ENCODE results near the gene NEURL3. TPM values are rescaled to one million over a fixed set of nuclear protein-coding genes. Genes with fewer than 3 reads are reported as not detected.

The NEURL3 gene
- total and polyA plus RNA-seq, 2 of the 8 experiments (the other 6 are each of a cell fraction or from before 2014, with no cell fraction given), result not detected

DNA sequence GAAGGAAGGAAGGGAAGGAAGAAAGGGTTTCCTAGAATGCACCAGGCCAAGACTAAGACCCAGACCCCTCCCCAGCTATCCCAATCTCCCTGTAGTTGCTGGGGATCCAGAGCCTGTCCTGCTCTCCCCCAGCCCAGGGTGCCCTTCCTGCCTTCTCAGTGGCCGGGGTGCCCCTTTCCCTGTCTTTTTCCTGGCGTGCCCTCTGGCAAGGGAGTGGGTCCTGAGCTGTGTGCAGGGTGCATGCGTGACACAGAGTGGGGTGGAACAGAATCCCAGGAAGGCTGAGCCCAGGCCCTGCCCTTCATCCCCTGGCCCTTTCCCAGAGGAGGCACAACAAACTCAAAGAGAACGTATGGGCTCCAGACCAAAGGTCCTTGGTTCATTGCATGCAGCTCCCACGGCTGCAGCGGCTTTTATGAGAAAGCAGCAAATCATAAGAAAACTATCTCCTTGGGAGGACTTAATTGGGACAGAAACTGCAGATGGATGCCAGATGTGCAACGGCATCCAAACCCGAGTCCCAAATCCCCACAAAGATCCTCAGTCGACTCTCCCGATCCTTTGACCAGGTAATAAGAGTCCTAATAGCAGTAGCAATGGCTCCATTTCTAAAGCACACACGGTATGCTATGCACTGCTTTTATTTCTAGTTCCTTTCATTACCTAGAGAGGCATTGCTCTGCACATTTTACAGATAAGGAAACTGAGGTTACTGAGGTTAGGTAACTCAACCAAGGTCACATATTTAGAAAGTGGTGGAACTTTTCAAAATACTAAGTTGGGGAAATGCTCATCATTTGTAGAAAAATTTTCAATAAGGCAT lies 18.7 kb upstream of the NEURL3 start:
- Histone ChIP-seq H3K4ac (replicated peaks; ENCODE audit: insufficient read length, low read depth, low read length) (no peak overlapping the region), H3K27ac (ENCODE audit: low read depth, low read length) (no peak overlapping the region), H2BK12ac (ENCODE audit: low read depth, low read length) (no peak overlapping the region), H4K91ac (replicated peaks; ENCODE audit: insufficient read length, low read length) (no peak overlapping the region), H2BK120ac (replicated peaks; ENCODE audit: low read depth, low read length) (no peak overlapping the region), H2BK15ac (ENCODE audit: low read length) (no peak overlapping the region), H3K36me3 (ENCODE audit: control insufficient read depth in 2 of 4, insufficient read depth in 4 of 4, low read length in 3 of 4) (no peaks in the 10 kb centered on the region), H3K4me1 (replicated peaks in 1 of 4; ENCODE audit: control insufficient read depth in 3 of 4, insufficient read depth in 4 of 4, low read length in 3 of 4) (peaks cover 0 to 4% (median 0%) of the 10 kb centered on the region in 4 experiments; a peak in 4 of 7 replicates), H2AK5ac (ENCODE audit: low read depth, low read length) (no peak overlapping the region), H3K23ac (ENCODE audit: insufficient read length) (no peak overlapping the region), H2BK5ac (ENCODE audit: low read depth, low read length) (no peak overlapping the region), H3K79me1 (ENCODE audit: low read depth, low read length) (no peaks in the 10 kb centered on the region), H3K18ac (ENCODE audit: extremely low read depth, low read length) (no peak overlapping the region), H3K4me2 (ENCODE audit: insufficient read depth in 1 of 2, low read depth in 2 of 2, low read length in 2 of 2) (no peak overlapping the region), H4K5ac (ENCODE audit: insufficient read length, low read depth, low read length) (no peak overlapping the region), H3K23me2 (ENCODE audit: low read depth, low read length) (peaks cover 5% of the 10 kb centered on the region; the same call in 1 of the 2 replicates), H3K79me2 (ENCODE audit: control insufficient read depth in 1 of 2, insufficient read depth in 2 of 2, low read length in 2 of 2) (no peaks in the 10 kb centered on the region), H3K4me3 (ENCODE audit: extremely low read depth in 1 of 4, insufficient read depth in 2 of 4, low read depth in 3 of 4, low read length in 4 of 4) (no peak overlapping the region), H4K8ac (ENCODE audit: extremely low read depth, insufficient read depth, low read length) (no peak overlapping the region; the same call in 1 of the 2 replicates), H3K9ac (replicated peaks in 1 of 4; ENCODE audit: extremely low read depth in 1 of 4, low read depth in 3 of 4, low read length in 3 of 4) (no peak overlapping the region), H3K27me3 (replicated peaks in 1 of 4; ENCODE audit: control insufficient read depth in 3 of 4, extremely low read depth in 1 of 4, insufficient read depth in 3 of 4, low read length in 3 of 4) (peaks cover 0 to 16% (median 15%) of the 10 kb centered on the region in 4 experiments; a peak in 6 of 7 replicates), H2BK20ac (ENCODE audit: low read length) (no peak overlapping the region), H3K14ac (ENCODE audit: insufficient read length) (no peak overlapping the region), H3K56ac (replicated peaks; ENCODE audit: insufficient read length, low read depth, low read length) (no peak overlapping the region), H2AFZ (ENCODE audit: low read length) (no peak overlapping the region), H3K9me3 (ENCODE audit: insufficient read depth in 2 of 2, low read depth in 1 of 2, low read length in 1 of 2) (no peaks in the 10 kb centered on the region), H4K20me1 (replicated peaks in 1 of 2; ENCODE audit: control insufficient read depth in 1 of 2, insufficient read depth in 2 of 2, low read length in 2 of 2) (no peaks in the 10 kb centered on the region)
- DNase-seq (ENCODE audit: low read depth in 1 of 2, low spot score in 2 of 2) (no peak), FAIRE-seq (no peak)
- ChIA-PET POLR2A (ENCODE audit: partially characterized antibody) (no interaction called here), CTCF (ENCODE audit: partially characterized antibody) (interaction anchor here (1.0 to 1.6 kb wide), 4 partner anchors 14 to 31 kb away, joined by 3 to 5 read pairs (median 4); no protein-coding TSS in a partner anchor)
- 85% methylated on average over 11 of the region's 11 CpGs; no CpG with 5 or more reads in 1 of the 2 experiments for WGBS, 2 experiments (ENCODE audit: extremely low coverage in 1 of 2, insufficient coverage in 1 of 2, insufficient read length in 1 of 2, insufficient replicate concordance in 2 of 2, low coverage in 1 of 2, low lambda C conversion rate in 2 of 2, missing lambda C conversion rate in 1 of 2)
- TF ChIP-seq CEBPB (IDR thresholded peaks at IDR 0.05; ENCODE audit: low read depth, low read length) (no peak), TAF1 (IDR thresholded peaks at IDR 0.05; ENCODE audit: low read depth, low read length) (no peak), JUND (IDR thresholded peaks at IDR 0.05; ENCODE audit: low read length) (no peak), TAF7 (optimal IDR thresholded peaks at IDR 0.05; ENCODE audit: borderline replicate concordance, low read depth, low read length) (no peak), EGR1 (IDR thresholded peaks at IDR 0.05; ENCODE audit: borderline replicate concordance, low read depth, low read length) (no peak)
- TF ChIP-seq, protein P1, sequence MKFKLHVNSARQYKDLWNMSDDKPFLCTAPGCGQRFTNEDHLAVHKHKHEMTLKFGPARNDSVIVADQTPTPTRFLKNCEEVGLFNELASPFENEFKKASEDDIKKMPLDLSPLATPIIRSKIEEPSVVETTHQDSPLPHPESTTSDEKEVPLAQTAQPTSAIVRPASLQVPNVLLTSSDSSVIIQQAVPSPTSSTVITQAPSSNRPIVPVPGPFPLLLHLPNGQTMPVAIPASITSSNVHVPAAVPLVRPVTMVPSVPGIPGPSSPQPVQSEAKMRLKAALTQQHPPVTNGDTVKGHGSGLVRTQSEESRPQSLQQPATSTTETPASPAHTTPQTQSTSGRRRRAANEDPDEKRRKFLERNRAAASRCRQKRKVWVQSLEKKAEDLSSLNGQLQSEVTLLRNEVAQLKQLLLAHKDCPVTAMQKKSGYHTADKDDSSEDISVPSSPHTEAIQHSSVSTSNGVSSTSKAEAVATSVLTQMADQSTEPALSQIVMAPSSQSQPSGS (IDR thresholded peaks at IDR 0.05; ENCODE audit: low read length), result no peak

All from H1 (cell line).